H9 (cell line): Measurements from ENCODE around the gene HTR1E. TPM values are rescaled to one million over a fixed set of nuclear protein-coding genes. Genes with fewer than 3 reads are reported as not detected.

Experiments used
- DNase-seq: peaks from one replicate; pipeline ENCODE4 v3.0.0-alpha.2; 2017
- H2AFZ ChIP-seq: one replicate; pipeline ENCODE4 v1.6.1; 2013; ENCODE audit warnings: mild to moderate bottlenecking, low read length, control low read depth, moderate library complexity
- H2AK5ac ChIP-seq: 2 replicates; pipeline ENCODE4 v1.6.1; 2013; ENCODE audit warnings: low read length, control low read depth, mixed read lengths; ENCODE audit not compliant: insufficient read length
- H2BK120ac ChIP-seq: one replicate; pipeline ENCODE4 v1.6.1; 2013; ENCODE audit warnings: low read depth, mild to moderate bottlenecking, low read length, control low read depth, inconsistent platforms; ENCODE audit not compliant: poor library complexity, severe bottlenecking
- H2BK12ac ChIP-seq: 2 replicates; pipeline ENCODE4 v1.6.1; 2013; ENCODE audit warnings: low read length, control low read depth, mixed read lengths, low read depth; ENCODE audit not compliant: insufficient read length
- H2BK15ac ChIP-seq: 2 replicates; pipeline ENCODE4 v1.6.1; 2013; ENCODE audit warnings: low read depth, low read length, control low read depth
- H2BK20ac ChIP-seq: one replicate; pipeline ENCODE4 v1.6.1; 2013; ENCODE audit warnings: low read depth, mild to moderate bottlenecking, low read length, control low read depth, inconsistent platforms; ENCODE audit not compliant: poor library complexity, severe bottlenecking
- H2BK5ac ChIP-seq: 2 replicates; pipeline ENCODE4 v1.6.1; 2013; ENCODE audit warnings: low read length, control low read depth, mixed read lengths; ENCODE audit not compliant: insufficient read length
- H3K14ac ChIP-seq: 2 replicates; pipeline ENCODE4 v1.6.1; 2013; ENCODE audit warnings: low read length, control low read depth; ENCODE audit not compliant: insufficient read depth
- H3K18ac ChIP-seq: 2 replicates; pipeline ENCODE4 v1.6.1; 2013; ENCODE audit warnings: low read depth, mild to moderate bottlenecking, mixed read lengths, low read length, control low read depth; ENCODE audit not compliant: insufficient read length
- H3K23ac ChIP-seq: 2 replicates; pipeline ENCODE4 v1.6.1; 2013; ENCODE audit warnings: low read length, control low read depth, mixed read lengths, low read depth; ENCODE audit not compliant: insufficient read length
- H3K23me2 ChIP-seq: 2 replicates; pipeline ENCODE4 v1.6.1; 2013; ENCODE audit warnings: low read depth, mild to moderate bottlenecking, mixed read lengths, low read length, control low read depth; ENCODE audit not compliant: insufficient read length, poor library complexity, severe bottlenecking
- H3K27ac ChIP-seq: 2 replicates; pipeline ENCODE4 v1.5.1; 2013; ENCODE audit warnings: low read length, control low read depth, mixed read lengths, low read depth; ENCODE audit not compliant: insufficient read length
- H3K27me3 ChIP-seq: 2 replicates; pipeline ENCODE4 v1.6.1; 2013; ENCODE audit warnings: low read length, control low read depth, inconsistent platforms; ENCODE audit not compliant: insufficient read depth
- H3K4ac ChIP-seq: 2 replicates; pipeline ENCODE4 v1.6.1; 2013; ENCODE audit warnings: low read depth, mild to moderate bottlenecking, control low read depth, inconsistent platforms, low read length, moderate library complexity
- H3K4me1 ChIP-seq: 2 replicates; pipeline ENCODE4 v1.6.1; 2013; ENCODE audit warnings: low read length, control low read depth, inconsistent platforms; ENCODE audit not compliant: insufficient read depth
- H3K4me2 ChIP-seq: 2 replicates; pipeline ENCODE4 v1.6.1; 2013; ENCODE audit warnings: low read length, control low read depth, mixed read lengths; ENCODE audit not compliant: insufficient read length, insufficient read depth
- H3K56ac ChIP-seq: 2 replicates; pipeline ENCODE4 v1.6.1; 2013; ENCODE audit warnings: low read depth, mild to moderate bottlenecking, mixed read lengths, low read length, control low read depth; ENCODE audit not compliant: insufficient read length
- H3K79me1 ChIP-seq: 2 replicates; pipeline ENCODE4 v1.6.1; 2013; ENCODE audit warnings: low read depth, mild to moderate bottlenecking, moderate library complexity, low read length, control low read depth, inconsistent platforms; ENCODE audit not compliant: insufficient read depth, poor library complexity, severe bottlenecking
- H3K79me2 ChIP-seq: 2 replicates; pipeline ENCODE4 v1.6.1; 2013; ENCODE audit warnings: low read length, control low read depth, inconsistent platforms; ENCODE audit not compliant: insufficient read depth
- H3K9ac ChIP-seq: 2 replicates; pipeline ENCODE4 v1.6.1; 2013; ENCODE audit warnings: low read length, control low read depth, mixed read lengths; ENCODE audit not compliant: insufficient read length; ENCODE audit errors: extremely low read depth
- H3K9me3 ChIP-seq: one replicate; pipeline ENCODE4 v1.6.1; 2013; ENCODE audit warnings: low read depth, low read length, inconsistent platforms; ENCODE audit not compliant: control insufficient read depth
- H3T11ph ChIP-seq: one replicate; pipeline ENCODE4 v1.6.1; 2013; ENCODE audit warnings: mild to moderate bottlenecking, low read length, control low read depth, inconsistent platforms
- H4K20me1 ChIP-seq: one replicate; pipeline ENCODE4 v1.6.1; 2013; ENCODE audit not compliant: control insufficient read depth, insufficient read length, insufficient read depth
- H4K5ac ChIP-seq: 2 replicates; pipeline ENCODE4 v1.6.1; 2013; ENCODE audit warnings: low read depth, mild to moderate bottlenecking, mixed read lengths, low read length, control low read depth; ENCODE audit not compliant: insufficient read length
- H4K8ac ChIP-seq: replicated peaks from 2 replicates; pipeline ENCODE4 v1.6.1; 2013; ENCODE audit warnings: low read length, control low read depth, mixed read lengths, low read depth; ENCODE audit not compliant: insufficient read length
- H4K91ac ChIP-seq: 2 replicates; pipeline ENCODE4 v1.6.1; 2013; ENCODE audit warnings: low read depth, mild to moderate bottlenecking, moderate library complexity, mixed read lengths, low read length, control low read depth; ENCODE audit not compliant: insufficient read length
- H3K27ac Mint-ChIP-seq, 3 experiments: 2 replicates in 2 of 3; 3 replicates in 1 of 3; pipeline ENCODE4 v1.8.0; 2020 to 2021; ENCODE audit warnings: mixed read lengths in 3 of 3, mild to moderate bottlenecking in 1 of 3, moderate library complexity in 1 of 3
- H3K27me3 Mint-ChIP-seq: 2 replicates; pipeline ENCODE4 v1.8.0; 2021; ENCODE audit warnings: low read depth, mild to moderate bottlenecking, moderate library complexity, mixed read lengths
- H3K36me3 Mint-ChIP-seq, 3 experiments: 2 replicates in 2 of 3; 3 replicates in 1 of 3; pipeline ENCODE4 v1.8.0; 2020 to 2021; ENCODE audit warnings: low read depth in 3 of 3, mixed read lengths in 3 of 3; ENCODE audit not compliant: insufficient read depth in 1 of 3
- H3K4me1 Mint-ChIP-seq, 2 experiments: 2 replicates each; pipeline ENCODE4 v1.8.0; 2020; ENCODE audit warnings: mixed read lengths in 2 of 2
- H3K4me3 Mint-ChIP-seq, 2 experiments: 2 replicates in 1 of 2; 3 replicates in 1 of 2; pipeline ENCODE4 v1.8.0; 2020 to 2021; ENCODE audit warnings: mild to moderate bottlenecking in 2 of 2, mixed read lengths in 2 of 2, moderate library complexity in 1 of 2
- H3K9me3 Mint-ChIP-seq, 2 experiments: 2 replicates in 1 of 2; 3 replicates in 1 of 2; pipeline ENCODE4 v1.8.0; 2020; ENCODE audit warnings: mild to moderate bottlenecking in 2 of 2, mixed read lengths in 2 of 2, moderate library complexity in 1 of 2
- CTCF ChIP-seq: fragments of 200-600 bp; sonication (generic); conservative IDR thresholded peaks from 3 replicates; pipeline ENCODE4 v1.8.0; 2021; ENCODE audit warnings: antibody characterized with exemption, mild to moderate bottlenecking
- WGBS: extraction: QIAGEN DNeasy Blood & Tissue Kit; methylation state at CpG from one replicate; pipeline ENCODE4 v1.1.7; 2013; ENCODE audit warnings: missing lambda C conversion rate, low lambda C conversion rate, mixed read lengths; ENCODE audit not compliant: insufficient read length; ENCODE audit errors: extremely low coverage; 5-methylcytosine and 5-hydroxymethylcytosine counted together
- total RNA-seq: library from RNA; stranded (reverse); gene quantifications from 2 replicates; pipeline ENCODE4 v1.2.1, GENCODE V29; 2021

The HTR1E gene
- total RNA-seq, 1 experiment from 2014 or later: not detected

- Histone ChIP-seq H3K79me2 (no peaks in the 10 kb centered on the region), H4K91ac (no peak overlapping the region), H3K27me3 (no peaks in the 10 kb centered on the region), H4K8ac (no peak overlapping the region), H2BK12ac (no peak overlapping the region), H3K27ac (no peak overlapping the region), H2BK15ac (no peak overlapping the region), H2AFZ (no peak overlapping the region), H2BK120ac (no peak overlapping the region), H2AK5ac (no peak overlapping the region), H4K5ac (no peak overlapping the region), H3K9ac (no peak overlapping the region), H4K20me1 (no peaks in the 10 kb centered on the region), H2BK20ac (no peak overlapping the region), H3K56ac (no peak overlapping the region), H3K79me1 (no peaks in the 10 kb centered on the region), H3K23ac (no peak overlapping the region), H3T11ph (no peak overlapping the region), H3K4me1 (no peaks in the 10 kb centered on the region), H3K23me2 (no peaks in the 10 kb centered on the region), H3K9me3 (no peaks in the 10 kb centered on the region), H3K4ac (no peak overlapping the region), H3K14ac (no peak overlapping the region), H3K4me2 (no peak overlapping the region), H3K18ac (no peak overlapping the region), H2BK5ac (no peak overlapping the region)
- no peak for TF ChIP-seq CTCF
- Mint-ChIP-seq H3K9me3 (no peaks in the 10 kb centered on the region), H3K27me3 (no peaks in the 10 kb centered on the region; the same call in 1 of the 2 replicates), H3K4me3 (no peak overlapping the region), H3K36me3 (no peaks in the 10 kb centered on the region), H3K4me1 (peaks cover 4 to 9% of the 10 kb centered on the region in 2 experiments), H3K27ac (no peak overlapping the region)
- no peak for DNase-seq
- WGBS: no CpG with 5 or more reads among the region's 2 CpGs
Measured at GRCh38 chr6:86913795-86914194, 23.5 kb upstream of the HTR1E start.
